Choroid plexus epithelial cell (primary cell): ENCODE measurements around the gene CRACR2A.

ENCODE experiments used
- DNase-seq: peaks from one replicate; pipeline ENCODE4 v3.0.0-alpha.2; 2010; ENCODE audit warnings: low read depth
- H3K4me3 ChIP-seq: 2 replicates; pipeline ENCODE4 v1.5.1; 2011; ENCODE audit warnings: low read depth, mild to moderate bottlenecking, control low read depth, low read length, moderate library complexity
- TF ChIP-seq, protein P1 (sequence below): conservative IDR thresholded peaks from 2 replicates; pipeline ENCODE4 v1.5.1; 2011; ENCODE audit warnings: low read depth, mild to moderate bottlenecking, control low read depth, inconsistent platforms, low read length, moderate library complexity

CRACR2A gene

DNA sequence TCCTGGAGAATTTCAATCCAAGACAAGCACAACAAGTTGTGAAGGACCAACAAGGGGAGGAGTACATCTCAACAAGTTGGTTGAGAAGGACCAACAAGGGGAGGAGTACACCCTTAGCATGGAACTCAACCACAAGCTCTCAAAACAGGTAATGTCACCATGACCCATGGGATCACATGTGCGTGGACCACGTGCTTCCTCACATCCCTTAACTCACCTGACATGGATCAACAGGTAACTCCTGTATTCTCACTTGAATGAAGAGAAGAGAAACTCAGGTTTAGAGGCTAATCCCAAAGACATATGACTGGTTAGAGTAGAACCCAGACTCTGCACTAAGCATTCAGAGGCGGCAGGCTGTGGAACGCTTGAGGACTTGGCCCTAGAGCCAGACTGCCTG is 6.2 kb downstream of the CRACR2A start:
- no peak overlapping the region for H3K4me3 ChIP-seq
- no peak for DNase-seq
- TF ChIP-seq, protein P1, sequence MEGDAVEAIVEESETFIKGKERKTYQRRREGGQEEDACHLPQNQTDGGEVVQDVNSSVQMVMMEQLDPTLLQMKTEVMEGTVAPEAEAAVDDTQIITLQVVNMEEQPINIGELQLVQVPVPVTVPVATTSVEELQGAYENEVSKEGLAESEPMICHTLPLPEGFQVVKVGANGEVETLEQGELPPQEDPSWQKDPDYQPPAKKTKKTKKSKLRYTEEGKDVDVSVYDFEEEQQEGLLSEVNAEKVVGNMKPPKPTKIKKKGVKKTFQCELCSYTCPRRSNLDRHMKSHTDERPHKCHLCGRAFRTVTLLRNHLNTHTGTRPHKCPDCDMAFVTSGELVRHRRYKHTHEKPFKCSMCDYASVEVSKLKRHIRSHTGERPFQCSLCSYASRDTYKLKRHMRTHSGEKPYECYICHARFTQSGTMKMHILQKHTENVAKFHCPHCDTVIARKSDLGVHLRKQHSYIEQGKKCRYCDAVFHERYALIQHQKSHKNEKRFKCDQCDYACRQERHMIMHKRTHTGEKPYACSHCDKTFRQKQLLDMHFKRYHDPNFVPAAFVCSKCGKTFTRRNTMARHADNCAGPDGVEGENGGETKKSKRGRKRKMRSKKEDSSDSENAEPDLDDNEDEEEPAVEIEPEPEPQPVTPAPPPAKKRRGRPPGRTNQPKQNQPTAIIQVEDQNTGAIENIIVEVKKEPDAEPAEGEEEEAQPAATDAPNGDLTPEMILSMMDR: no peak

- TF ChIP-seq, protein P1: no peak
- DNase-seq: no peak
- H3K4me3 ChIP-seq: no peak overlapping the region
Observed at GRCh38 chr12:3745152-3745551, 7.8 kb downstream of the CRACR2A start.

DNA sequence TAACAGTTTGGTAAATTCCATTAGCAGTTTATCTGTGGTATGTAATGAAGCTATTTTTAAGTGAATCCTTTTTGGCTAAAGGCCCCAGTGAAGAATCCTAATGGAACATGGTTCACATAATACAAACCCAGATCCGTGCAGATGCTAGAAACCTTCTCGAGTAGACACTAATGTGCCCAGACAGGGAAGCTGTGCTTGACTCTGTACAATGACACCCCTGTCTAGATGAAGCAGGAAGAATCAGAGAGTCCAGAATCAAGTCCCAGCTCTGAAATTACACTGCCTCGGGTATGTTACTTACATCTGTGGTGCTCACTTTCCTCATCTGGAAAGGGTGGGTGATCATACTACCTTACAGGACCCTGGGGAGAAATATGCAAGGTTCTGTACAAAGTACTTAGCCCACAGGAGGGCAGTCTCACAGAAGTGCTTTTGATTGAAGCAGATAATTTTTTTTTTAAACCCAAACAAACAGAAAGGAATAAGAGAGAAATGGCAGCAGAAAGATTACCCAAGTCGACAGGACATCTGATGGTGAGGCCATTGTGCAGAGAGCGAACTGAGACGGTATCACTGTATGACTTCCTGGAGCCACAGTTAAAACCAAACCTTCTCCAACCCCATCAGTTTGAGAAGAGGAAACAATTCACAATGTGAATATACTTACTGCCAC is 8.5 kb downstream of the CRACR2A start:
- TF ChIP-seq, protein P1: peak; percentile 44
- peak; percentile 36 for DNase-seq
- no peak overlapping the region for H3K4me3 ChIP-seq

- TF ChIP-seq, protein P1: no peak
- DNase-seq: peak; percentile 73
- H3K4me3 ChIP-seq: no peak overlapping the region
Observed at GRCh38 chr12:3743803-3744202, 9.1 kb downstream of the CRACR2A start.

DNA sequence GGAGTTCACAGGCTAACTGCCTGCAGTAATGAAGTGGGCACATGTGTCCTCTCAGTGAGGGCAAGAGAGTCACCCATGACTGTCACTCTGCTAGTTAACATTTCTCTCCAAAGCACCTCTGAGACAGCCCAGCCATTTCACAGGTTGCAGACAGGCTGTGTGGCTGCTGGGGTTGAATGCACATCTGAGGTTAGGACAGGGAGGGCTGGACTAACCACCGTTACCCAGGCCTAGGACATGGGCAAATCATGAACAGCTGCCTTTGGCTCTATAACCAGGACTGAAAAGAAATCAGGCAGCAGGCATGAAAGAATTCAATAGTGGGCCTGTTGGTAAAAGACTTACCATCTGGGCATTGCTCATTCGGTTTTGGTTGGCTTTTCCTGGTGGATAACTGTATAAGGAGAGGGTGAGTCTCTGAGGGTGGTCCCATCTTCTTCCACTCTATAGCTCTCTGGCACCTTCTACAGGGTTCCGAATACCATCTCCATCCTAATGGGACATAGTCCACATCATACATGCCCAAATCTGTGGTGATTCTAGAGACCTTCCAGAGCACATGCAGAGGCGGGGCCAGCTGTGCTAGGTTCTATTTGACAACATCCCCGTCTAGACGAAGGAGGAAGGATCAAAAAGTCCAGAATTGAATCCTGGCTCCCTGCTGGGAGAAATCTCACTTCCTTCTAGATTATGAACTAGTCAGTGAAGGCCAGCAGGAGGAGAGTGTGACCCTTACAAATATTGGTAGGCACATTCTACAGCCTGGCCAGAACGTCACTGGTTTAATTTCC is 10.8 kb downstream of the CRACR2A start:
- no peak for DNase-seq

GRCh38 chr12:3740480-3741231 is 12.3 kb downstream of the CRACR2A start:
- DNase-seq: no peak
- TF ChIP-seq, protein P1: no peak

More for the DNA sequence above, 10.8 kb downstream of the CRACR2A start:
- TF ChIP-seq, protein P1: no peak
- H3K4me3 ChIP-seq: no peak overlapping the region

More at GRCh38 chr12:3740480-3741231, 12.3 kb downstream of the CRACR2A start:
- H3K4me3 ChIP-seq: no peak overlapping the region
